Chondrocyte (in vitro differentiated cells): ENCODE results near the gene ZIM2. TPM values are rescaled to one million over a fixed set of nuclear protein-coding genes. Genes with fewer than 3 reads are reported as not detected.

Experiments used
- DNase-seq: peaks from one replicate; pipeline ENCODE4 v3.0.0; 2021; ENCODE audit warnings: mixed read lengths, low spot score
- H3K27ac Mint-ChIP-seq: one replicate; pipeline ENCODE4 v1.8.0; 2021; ENCODE audit warnings: mild to moderate bottlenecking, moderate library complexity, mixed read lengths; ENCODE audit not compliant: unreplicated experiment
- H3K27me3 Mint-ChIP-seq: 2 replicates; pipeline ENCODE4 v1.8.0; 2021; ENCODE audit warnings: low read depth, mixed read lengths
- H3K36me3 Mint-ChIP-seq: 2 replicates; pipeline ENCODE4 v1.8.0; 2021; ENCODE audit warnings: low read depth, mixed read lengths
- H3K4me1 Mint-ChIP-seq: 2 replicates; pipeline ENCODE4 v1.8.0; 2021; ENCODE audit warnings: low read depth, mild to moderate bottlenecking, mixed read lengths
- H3K4me3 Mint-ChIP-seq: one replicate; pipeline ENCODE4 v1.8.0; 2021; ENCODE audit warnings: mild to moderate bottlenecking, moderate library complexity, mixed read lengths; ENCODE audit not compliant: unreplicated experiment
- H3K9me3 Mint-ChIP-seq: 2 replicates; pipeline ENCODE4 v1.8.0; 2021; ENCODE audit warnings: low read depth, mixed read lengths
- CTCF ChIP-seq: fragments of 200-600 bp; sonication (generic); IDR thresholded peaks from 2 replicates; pipeline ENCODE4 v1.5.0; 2021; ENCODE audit warnings: antibody characterized with exemption, mild to moderate bottlenecking, moderate library complexity
- total RNA-seq: library from RNA; stranded (reverse); gene quantifications from 3 replicates; pipeline ENCODE4 v1.2.1, GENCODE V29; 2021

The ZIM2 gene
- total RNA-seq, 1 donor from 2014 or later = not detected

- H3K27ac Mint-ChIP-seq = no peak overlapping the region
- H3K4me1 Mint-ChIP-seq = no peaks in the 10 kb centered on the region
- H3K36me3 Mint-ChIP-seq = peaks cover 1% of the 10 kb centered on the region
- no peaks in the 10 kb centered on the region for H3K27me3 Mint-ChIP-seq
- no peak overlapping the region for H3K4me3 Mint-ChIP-seq
- no peak for DNase-seq
- TF ChIP-seq CTCF = no peak
- peaks cover 49% of the 10 kb centered on the region for H3K9me3 Mint-ChIP-seq
These were observed 2.3 kb downstream of the ZIM2 start for GRCh38 chr19:56838024-56838908.

GRCh38 chr19:56837492-56838023 lies 3.0 kb downstream of the ZIM2 start:
- Mint-ChIP-seq H3K4me3 (no peak overlapping the region), H3K27ac (no peak overlapping the region), H3K9me3 (peaks cover 54% of the 10 kb centered on the region), H3K4me1 (no peaks in the 10 kb centered on the region), H3K36me3 (peaks cover 1% of the 10 kb centered on the region), H3K27me3 (no peaks in the 10 kb centered on the region)
- DNase-seq = no peak
- no peak for TF ChIP-seq CTCF

DNA sequence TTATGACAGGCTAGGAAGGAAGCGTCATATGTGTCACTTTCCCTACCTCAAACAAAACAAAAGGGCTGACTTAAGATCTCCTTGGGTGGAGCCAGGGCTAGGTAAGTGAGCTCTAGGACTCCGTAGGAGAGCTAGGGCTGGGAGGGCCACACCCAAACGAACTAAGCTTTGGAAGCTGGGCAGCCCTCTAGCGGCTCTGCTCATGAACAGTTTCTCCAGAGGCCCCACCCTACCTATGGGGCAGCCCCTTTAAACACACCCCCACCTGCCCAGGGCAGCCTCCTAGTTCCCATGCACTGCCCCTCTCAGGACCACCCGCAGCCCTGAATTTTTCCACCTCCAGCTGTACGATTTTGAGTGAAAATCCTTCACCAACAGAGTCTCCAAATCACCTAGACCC lies 3.5 kb downstream of the ZIM2 start:
- Mint-ChIP-seq H3K36me3 (peaks cover 1% of the 10 kb centered on the region), H3K4me1 (no peaks in the 10 kb centered on the region), H3K9me3 (peaks cover 58% of the 10 kb centered on the region), H3K27ac (no peak overlapping the region), H3K27me3 (no peaks in the 10 kb centered on the region), H3K4me3 (no peak overlapping the region)
- DNase-seq = no peak
- no peak for TF ChIP-seq CTCF

DNA sequence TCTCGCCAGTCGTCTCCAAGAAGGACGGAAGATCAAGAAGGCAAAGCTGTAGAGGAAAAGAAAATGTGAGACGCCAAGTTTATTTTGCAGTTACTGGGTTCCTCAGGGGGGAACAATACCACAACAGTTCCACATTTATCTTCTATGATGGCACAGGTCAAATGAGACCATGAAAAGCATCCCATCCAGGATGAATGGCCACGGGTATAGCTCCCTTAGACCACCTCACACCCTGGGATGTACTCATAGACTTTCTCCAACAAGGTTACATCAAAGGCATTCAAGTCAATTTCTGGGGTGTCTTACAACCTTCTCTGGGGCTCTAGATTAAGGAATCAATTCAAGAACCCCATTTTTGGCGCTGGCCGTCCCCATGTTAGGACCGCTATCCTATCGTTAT lies 4.5 kb downstream of the ZIM2 start:
- Mint-ChIP-seq H3K4me1 (no peaks in the 10 kb centered on the region), H3K9me3 (peaks cover 57% of the 10 kb centered on the region), H3K4me3 (no peak overlapping the region), H3K27ac (no peak overlapping the region), H3K27me3 (no peaks in the 10 kb centered on the region), H3K36me3 (peaks cover 1% of the 10 kb centered on the region)
- DNase-seq = no peak
- TF ChIP-seq CTCF = no peak

DNA sequence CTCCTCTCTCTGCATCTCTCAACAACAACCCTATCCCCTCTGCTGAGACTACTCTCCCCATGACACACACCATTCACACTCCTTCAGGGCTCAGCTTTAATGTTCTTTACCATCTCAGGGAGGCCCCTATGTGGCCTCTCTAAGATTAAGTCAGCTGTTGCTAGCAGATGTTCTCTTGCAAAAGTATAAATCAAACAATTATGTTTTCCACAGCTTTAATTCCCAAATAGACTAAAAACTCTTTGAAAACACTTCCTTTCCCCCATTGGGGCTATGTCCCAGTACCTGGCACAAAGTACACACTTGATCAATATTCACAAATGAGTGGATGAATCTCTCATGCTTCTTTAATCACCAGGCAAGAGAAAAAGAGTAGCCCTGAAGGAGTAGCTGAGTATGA lies 5.1 kb downstream of the ZIM2 start:
- Mint-ChIP-seq H3K4me1 (no peaks in the 10 kb centered on the region), H3K27ac (no peak overlapping the region), H3K27me3 (no peaks in the 10 kb centered on the region), H3K4me3 (no peak overlapping the region), H3K9me3 (peaks cover 56% of the 10 kb centered on the region), H3K36me3 (peaks cover 1% of the 10 kb centered on the region)
- TF ChIP-seq CTCF = no peak
- DNase-seq = no peak
